SK-N-MC (cell line): Measurements from ENCODE around the gene ASCC2.

Experiments
- EZH2 ChIP-seq: fragments of 200-600 bp; sonication (generic); IDR thresholded peaks from one replicate; pipeline ENCODE4 v1.6.1; 2017; ENCODE audit warnings: antibody characterized with exemption
- POLR2AphosphoS5 ChIP-seq: IDR thresholded peaks from 2 replicates; pipeline ENCODE4 v1.6.1; 2012; ENCODE audit warnings: mild to moderate bottlenecking, low read depth, low read length, borderline replicate concordance

- no peak for TF ChIP-seq POLR2AphosphoS5
- no peak for TF ChIP-seq EZH2
Measured at GRCh38 chr22:29816539-29816938, 21.5 kb downstream of the ASCC2 start.
